Measurements from ENCODE around the gene ZNF750.

The ZNF750 gene

DNA sequence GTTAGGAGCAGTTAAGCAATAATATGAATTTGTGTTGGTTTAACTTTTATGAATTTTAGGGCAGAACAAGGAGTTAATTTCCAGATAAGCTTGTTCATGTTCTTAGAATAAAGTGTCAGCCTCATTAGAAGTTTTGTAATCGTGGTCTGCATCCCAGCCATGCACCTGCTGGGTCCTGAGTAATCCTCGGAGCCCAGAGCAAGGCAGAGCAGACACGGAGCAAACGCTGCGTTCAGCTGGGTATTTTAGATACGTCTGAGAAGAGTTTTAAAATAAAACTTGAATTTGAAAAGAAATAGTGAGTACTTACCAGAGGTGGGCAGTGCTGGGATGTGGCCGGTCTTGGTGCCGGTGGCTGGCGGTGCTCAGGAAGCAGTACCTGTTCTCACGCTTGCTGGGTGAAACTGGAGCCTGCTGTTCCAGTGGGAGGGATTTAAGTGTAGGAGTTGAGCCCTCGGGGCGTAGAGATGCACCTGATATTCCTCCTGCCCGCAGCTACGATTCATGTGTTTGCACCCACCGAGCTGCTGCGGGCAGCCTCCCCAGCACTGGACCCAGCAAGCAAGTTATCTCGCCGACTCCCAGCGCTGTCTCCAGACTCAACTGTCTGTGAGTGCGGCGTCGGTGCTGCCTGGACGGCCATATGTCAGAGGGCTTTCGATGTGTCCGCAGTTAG is at the start of gene ZNF750:
Gene ZNF750 (minus strand): TSS at position 406 of the 676 bp plus-strand sequence. CDS start 7,568 bp downstream, outside the sequence.
- Histone ChIP-seq H3K27me3 (peaks cover 0 to 13% (median 0%) of the 10 kb centered on the region in 11 experiments; a peak in 5 of 22 replicates), H3K4me1 (peaks cover 37 to 48% (median 41%) of the 10 kb centered on the region in 10 experiments), H3K36me3 (peaks cover 0 to 10% (median 0%) of the 10 kb centered on the region in 11 experiments; a peak in 2 of 22 replicates), H3K4me2 (peak within 1 kb of the TSS in 4 of 11 experiments; percentile 51 to 69 (median 63); a peak in 5 of 22 replicates), H4K20me1 (peaks cover 0 to 50% (median 0%) of the 10 kb centered on the region in 11 experiments; a peak in 9 of 22 replicates), H3K4me3 (no peak within 1 kb of the TSS), H3K27ac (peak within 1 kb of the TSS in 1 of 11 experiments; percentile 11; a peak in 1 of 22 replicates), H3K9me3 (replicated peaks in 1 of 11) (no peaks in the 10 kb centered on the region), H3K9ac (no peak within 1 kb of the TSS)
- no peak for TF ChIP-seq Cebpa-rat (IDR thresholded peaks at IDR 0.05)

GRCh38 chr17:82888583-82889495 is 49.0 kb upstream of the ZNF750 start:
- Histone ChIP-seq H3K36me3 (peaks cover 16 to 37% (median 23%) of the 10 kb centered on the region in 11 experiments; a peak in 20 of 22 replicates), H3K4me1 (peaks cover 82 to 97% (median 96%) of the 10 kb centered on the region in 10 experiments), H3K9me3 (replicated peaks in 1 of 11) (no peaks in the 10 kb centered on the region), H3K27ac (peak overlapping the region in 9 of 11 experiments; percentile 21 to 64 (median 36); a peak in 14 of 22 replicates), H3K4me3 (peak overlapping the region in 1 of 10 experiments; percentile 9; a peak in 1 of 20 replicates), H3K9ac (peak overlapping the region; percentile 23 to 63 (median 53); a peak in 20 of 22 replicates), H4K20me1 (peaks cover 0 to 79% (median 33%) of the 10 kb centered on the region in 11 experiments; a peak in 14 of 22 replicates), H3K27me3 (peaks cover 0 to 7% (median 0%) of the 10 kb centered on the region in 11 experiments; a peak in 1 of 22 replicates), H3K4me2 (peak overlapping the region; percentile 80 to 97 (median 87))
- TF ChIP-seq Cebpa-rat (IDR thresholded peaks at IDR 0.05) = no peak

- peak in 8 of 11 experiments; percentile 16 to 92 (median 42); a peak in 9 of 22 replicates for TF ChIP-seq Cebpa-rat (IDR thresholded peaks at IDR 0.05)
- Histone ChIP-seq H3K9ac (peak overlapping the region; percentile 7 to 63 (median 51); a peak in 17 of 22 replicates), H4K20me1 (peaks cover 0 to 85% (median 34%) of the 10 kb centered on the region in 11 experiments; a peak in 14 of 22 replicates), H3K27ac (peak overlapping the region in 10 of 11 experiments; percentile 18 to 64 (median 46); a peak in 18 of 22 replicates), H3K9me3 (replicated peaks in 1 of 11) (no peaks in the 10 kb centered on the region), H3K4me1 (peaks cover 82 to 97% (median 96%) of the 10 kb centered on the region in 10 experiments), H3K27me3 (peaks cover 0 to 7% (median 0%) of the 10 kb centered on the region in 11 experiments; a peak in 1 of 22 replicates), H3K36me3 (peaks cover 16 to 37% (median 23%) of the 10 kb centered on the region in 11 experiments; a peak in 20 of 22 replicates), H3K4me2 (peak overlapping the region; percentile 80 to 97 (median 87)), H3K4me3 (peak overlapping the region in 7 of 10 experiments; percentile 5 to 53 (median 24); a peak in 7 of 20 replicates)
Observed at GRCh38 chr17:82887255-82888164, 47.7 kb upstream of the ZNF750 start.

- TF ChIP-seq Cebpa-rat (IDR thresholded peaks at IDR 0.05) = no peak
- peaks cover 98 to 99% (median 99%) of the 10 kb centered on the region in 10 experiments for H3K4me1 ChIP-seq
- peaks cover 5 to 12% (median 6%) of the 10 kb centered on the region in 11 experiments; a peak in 19 of 22 replicates for H3K36me3 ChIP-seq
- peak overlapping the region in 10 of 11 experiments; percentile 6 to 73 (median 70); a peak in 17 of 22 replicates for H3K9ac ChIP-seq
- H3K4me3 ChIP-seq = peak overlapping the region in 8 of 10 experiments; percentile 2 to 59 (median 34); a peak in 10 of 20 replicates
- peak overlapping the region; percentile 91 to 100 (median 98) for H3K4me2 ChIP-seq
- H3K9me3 ChIP-seq (replicated peaks in 1 of 11) = no peaks in the 10 kb centered on the region
- peaks cover 0 to 96% (median 31%) of the 10 kb centered on the region in 11 experiments; a peak in 14 of 22 replicates for H4K20me1 ChIP-seq
- peak overlapping the region in 10 of 11 experiments; percentile 5 to 91 (median 77); a peak in 19 of 22 replicates for H3K27ac ChIP-seq
- peaks cover 0 to 7% (median 0%) of the 10 kb centered on the region in 11 experiments; a peak in 2 of 22 replicates for H3K27me3 ChIP-seq
Observed at GRCh38 chr17:82884970-82885353, 45.1 kb upstream of the ZNF750 start.

GRCh38 chr17:82884341-82884969 is 44.6 kb upstream of the ZNF750 start:
- peak overlapping the region; percentile 91 to 100 (median 98) for H3K4me2 ChIP-seq
- peak overlapping the region in 10 of 11 experiments; percentile 11 to 73 (median 70); a peak in 17 of 22 replicates for H3K9ac ChIP-seq
- H3K27me3 ChIP-seq = peaks cover 0 to 7% (median 0%) of the 10 kb centered on the region in 11 experiments; a peak in 2 of 22 replicates
- H3K36me3 ChIP-seq = peaks cover 0 to 11% (median 2%) of the 10 kb centered on the region in 11 experiments; a peak in 11 of 22 replicates
- H3K4me3 ChIP-seq = peak overlapping the region in 8 of 10 experiments; percentile 2 to 59 (median 34); a peak in 11 of 20 replicates
- peaks cover 99% of the 10 kb centered on the region in 10 experiments for H3K4me1 ChIP-seq
- no peak for TF ChIP-seq Cebpa-rat (IDR thresholded peaks at IDR 0.05)
- no peaks in the 10 kb centered on the region for H3K9me3 ChIP-seq (replicated peaks in 1 of 11)
- H4K20me1 ChIP-seq = peaks cover 0 to 96% (median 31%) of the 10 kb centered on the region in 11 experiments; a peak in 14 of 22 replicates
- peak overlapping the region in 9 of 11 experiments; percentile 49 to 91 (median 78); a peak in 19 of 22 replicates for H3K27ac ChIP-seq

DNA sequence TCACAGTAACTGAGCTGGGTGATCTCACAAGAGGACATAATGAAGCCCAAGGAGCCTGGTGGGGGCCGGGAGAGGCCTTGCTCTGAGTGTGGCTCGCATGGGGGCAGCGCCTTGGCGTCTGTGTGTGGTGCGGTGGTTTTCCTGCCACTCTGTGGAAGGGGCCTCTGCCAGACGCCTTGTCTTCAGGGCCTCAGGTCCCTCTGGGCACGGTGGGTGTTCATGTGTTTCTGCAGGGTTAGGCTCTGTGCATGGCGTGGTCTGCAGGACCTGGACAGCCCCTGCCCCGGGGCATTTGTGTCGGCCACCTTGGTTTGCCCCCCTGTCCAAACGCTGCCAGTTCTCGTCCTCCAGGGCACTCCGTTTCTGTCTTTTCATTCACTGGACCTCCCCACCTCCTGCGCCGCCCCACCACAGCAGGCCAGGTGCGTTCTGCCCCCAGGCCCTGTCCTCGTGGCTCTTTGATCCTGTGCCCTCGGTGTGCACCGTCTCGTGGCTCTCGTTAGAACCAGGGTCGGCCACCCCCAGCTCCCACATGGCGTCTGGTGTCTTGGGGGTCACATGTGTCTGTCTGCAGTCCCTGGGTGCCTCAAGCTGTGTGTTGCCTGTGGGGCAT is 43.7 kb upstream of the ZNF750 start:
- H3K4me1 ChIP-seq = peaks cover 99% of the 10 kb centered on the region in 10 experiments
- no peaks in the 10 kb centered on the region for H3K9me3 ChIP-seq (replicated peaks in 1 of 11)
- H4K20me1 ChIP-seq = peaks cover 0 to 96% (median 23%) of the 10 kb centered on the region in 11 experiments; a peak in 13 of 22 replicates
- peak overlapping the region; percentile 59 to 95 (median 78); a peak in 21 of 22 replicates for H3K27ac ChIP-seq
- H3K4me2 ChIP-seq = peak overlapping the region; percentile 91 to 100 (median 98)
- H3K27me3 ChIP-seq = peaks cover 0 to 8% (median 0%) of the 10 kb centered on the region in 11 experiments; a peak in 3 of 22 replicates
- TF ChIP-seq Cebpa-rat (IDR thresholded peaks at IDR 0.05) = no peak
- peaks cover 0 to 6% (median 0%) of the 10 kb centered on the region in 11 experiments; a peak in 1 of 22 replicates for H3K36me3 ChIP-seq
- H3K4me3 ChIP-seq = peak overlapping the region; percentile 4 to 59 (median 34); a peak in 14 of 20 replicates
- peak overlapping the region; percentile 32 to 86 (median 70); a peak in 20 of 22 replicates for H3K9ac ChIP-seq

All from BLaER1 treated with 17β-estradiol and CSF1 and Interleukin-3, amounts not matched to agents 10 nM and 100 nM (cell line).